Neural progenitor cell (in vitro differentiated cells): Measurements from ENCODE around the gene PEPD.

ENCODE experiments used
- EZH2 ChIP-seq: fragments of 200-600 bp; sonication (generic); IDR thresholded peaks from 2 replicates; pipeline ENCODE4 v1.6.1; 2017; ENCODE audit warnings: antibody characterized with exemption, mild to moderate bottlenecking, moderate library complexity
- EZH2phosphoT487 ChIP-seq: fragments of 200-600 bp; sonication (generic); IDR thresholded peaks from 2 replicates; pipeline ENCODE4 v1.6.1; 2017; ENCODE audit warnings: antibody characterized with exemption
- TF ChIP-seq, protein P1 (sequence below): fragments of 200-600 bp; sonication (generic); IDR thresholded peaks from 2 replicates; pipeline ENCODE4 v1.5.1; 2017; ENCODE audit warnings: antibody characterized with exemption, mild to moderate bottlenecking

DNA sequence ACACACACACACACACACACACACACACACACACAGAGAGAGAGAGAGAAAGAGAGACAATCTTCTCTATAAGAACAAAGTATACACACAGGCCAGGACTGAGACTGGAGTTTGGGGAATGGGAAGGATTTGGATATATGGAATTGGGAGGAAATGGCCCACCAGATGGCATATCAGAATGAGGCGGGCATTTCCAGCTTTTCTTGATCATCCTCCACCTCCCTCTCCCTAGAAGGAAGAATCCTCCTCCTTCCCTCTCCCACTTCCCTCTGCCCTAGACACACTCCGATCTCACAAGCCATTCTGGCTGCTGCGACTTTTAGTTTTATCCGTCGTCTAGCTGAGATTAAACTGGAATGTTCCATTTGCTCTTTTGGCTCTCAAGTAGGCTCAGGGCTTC lies 158.1 kb downstream of the PEPD start:
- TF ChIP-seq, protein P1, sequence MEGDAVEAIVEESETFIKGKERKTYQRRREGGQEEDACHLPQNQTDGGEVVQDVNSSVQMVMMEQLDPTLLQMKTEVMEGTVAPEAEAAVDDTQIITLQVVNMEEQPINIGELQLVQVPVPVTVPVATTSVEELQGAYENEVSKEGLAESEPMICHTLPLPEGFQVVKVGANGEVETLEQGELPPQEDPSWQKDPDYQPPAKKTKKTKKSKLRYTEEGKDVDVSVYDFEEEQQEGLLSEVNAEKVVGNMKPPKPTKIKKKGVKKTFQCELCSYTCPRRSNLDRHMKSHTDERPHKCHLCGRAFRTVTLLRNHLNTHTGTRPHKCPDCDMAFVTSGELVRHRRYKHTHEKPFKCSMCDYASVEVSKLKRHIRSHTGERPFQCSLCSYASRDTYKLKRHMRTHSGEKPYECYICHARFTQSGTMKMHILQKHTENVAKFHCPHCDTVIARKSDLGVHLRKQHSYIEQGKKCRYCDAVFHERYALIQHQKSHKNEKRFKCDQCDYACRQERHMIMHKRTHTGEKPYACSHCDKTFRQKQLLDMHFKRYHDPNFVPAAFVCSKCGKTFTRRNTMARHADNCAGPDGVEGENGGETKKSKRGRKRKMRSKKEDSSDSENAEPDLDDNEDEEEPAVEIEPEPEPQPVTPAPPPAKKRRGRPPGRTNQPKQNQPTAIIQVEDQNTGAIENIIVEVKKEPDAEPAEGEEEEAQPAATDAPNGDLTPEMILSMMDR: no peak
- no peak for TF ChIP-seq EZH2
- TF ChIP-seq EZH2phosphoT487: no peak
